Measurements from ENCODE around the gene KIAA0408. TPM values are rescaled to one million over a fixed set of nuclear protein-coding genes. Genes with fewer than 3 reads are reported as not detected.
"Not testable (repeated sequence)": the region's sequence is repeated elsewhere in the genome, so short reads cannot be mapped to it uniquely, and the experiment has no call there.

Gene KIAA0408
- total and polyA plus RNA-seq, 7 donors: 4.4 to 48.0 (median 18.8) TPM

DNA sequence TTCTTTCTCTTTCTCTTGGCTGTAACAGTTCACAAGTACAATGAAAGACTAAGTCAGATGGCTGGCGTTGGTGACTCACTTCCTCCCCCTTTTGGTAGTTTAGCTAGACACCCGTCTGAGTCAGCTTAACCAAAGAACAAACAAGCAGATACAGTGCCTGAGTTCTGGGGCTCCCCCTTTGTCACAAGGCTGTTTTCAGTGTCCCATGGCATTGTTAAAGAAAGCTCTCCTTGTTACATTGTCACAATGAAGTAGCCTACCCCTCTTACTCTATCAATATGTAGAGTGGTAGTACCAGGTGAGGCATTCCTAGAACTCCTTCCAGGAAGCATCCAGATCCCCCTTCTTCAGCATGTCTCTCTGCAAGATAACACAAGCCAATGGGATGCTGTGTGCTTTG lies 38.6 kb downstream of the KIAA0408 start:
- H3K9me3 ChIP-seq: no peaks in the 10 kb centered on the region
- no peak overlapping the region for H3K27ac ChIP-seq
- 2 to 4% (median 2%) methylated on average over 2 of the region's 2 CpGs for WGBS, 3 donors
- H3K36me3 ChIP-seq (ENCODE audit: insufficient read depth in 1 of 2, low read depth in 1 of 2): no peaks in the 10 kb centered on the region
- DNase-seq (peak in 1 of 2 donors; percentile 25), ATAC-seq (peak; percentile 90 to 98 (median 98))
- H3K4me3 ChIP-seq: no peak overlapping the region
- intact Hi-C loops (cut with DNase I): loop anchor here in 1 of 2 donors (5.0 to 10.0 kb wide), 2 partner anchors 78 to 116 kb away; partner anchors contain the start of gene ECHDC1
- no peaks in the 10 kb centered on the region for H3K27me3 ChIP-seq (ENCODE audit: insufficient read depth in 3 of 3, low read length in 2 of 3)
- H3K4me1 ChIP-seq: peaks cover 7% of the 10 kb centered on the region
- TF ChIP-seq, protein P1, sequence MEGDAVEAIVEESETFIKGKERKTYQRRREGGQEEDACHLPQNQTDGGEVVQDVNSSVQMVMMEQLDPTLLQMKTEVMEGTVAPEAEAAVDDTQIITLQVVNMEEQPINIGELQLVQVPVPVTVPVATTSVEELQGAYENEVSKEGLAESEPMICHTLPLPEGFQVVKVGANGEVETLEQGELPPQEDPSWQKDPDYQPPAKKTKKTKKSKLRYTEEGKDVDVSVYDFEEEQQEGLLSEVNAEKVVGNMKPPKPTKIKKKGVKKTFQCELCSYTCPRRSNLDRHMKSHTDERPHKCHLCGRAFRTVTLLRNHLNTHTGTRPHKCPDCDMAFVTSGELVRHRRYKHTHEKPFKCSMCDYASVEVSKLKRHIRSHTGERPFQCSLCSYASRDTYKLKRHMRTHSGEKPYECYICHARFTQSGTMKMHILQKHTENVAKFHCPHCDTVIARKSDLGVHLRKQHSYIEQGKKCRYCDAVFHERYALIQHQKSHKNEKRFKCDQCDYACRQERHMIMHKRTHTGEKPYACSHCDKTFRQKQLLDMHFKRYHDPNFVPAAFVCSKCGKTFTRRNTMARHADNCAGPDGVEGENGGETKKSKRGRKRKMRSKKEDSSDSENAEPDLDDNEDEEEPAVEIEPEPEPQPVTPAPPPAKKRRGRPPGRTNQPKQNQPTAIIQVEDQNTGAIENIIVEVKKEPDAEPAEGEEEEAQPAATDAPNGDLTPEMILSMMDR (IDR thresholded peaks at IDR 0.05): peak; percentile 33

DNA sequence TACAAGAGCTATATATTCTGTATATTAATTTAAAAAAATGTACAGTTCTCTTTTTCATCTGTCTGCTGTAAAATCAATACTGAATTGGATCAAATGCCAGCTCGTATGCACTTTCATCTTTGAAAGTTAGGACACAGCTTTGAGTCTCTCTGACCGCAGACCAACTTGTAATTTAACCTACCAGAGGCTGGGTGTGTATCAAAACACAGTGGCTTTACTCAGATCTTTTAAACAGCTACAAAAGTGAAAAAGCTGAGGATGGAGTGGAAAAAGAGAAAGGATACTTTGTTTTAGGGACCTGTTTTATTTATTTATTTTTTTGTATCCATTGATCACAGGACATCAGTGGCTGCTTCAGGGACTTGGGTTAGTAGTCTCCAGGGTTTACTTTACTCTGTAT lies 44.1 kb downstream of the KIAA0408 start:
- H3K27ac ChIP-seq: no peak overlapping the region
- DNase-seq (no peak), ATAC-seq (no peak)
- 51 to 75% (median 57%) methylated on average over 2 of the region's 2 CpGs for WGBS, 3 donors
- TF ChIP-seq, protein P1 (IDR thresholded peaks at IDR 0.05): no peak
- no peaks in the 10 kb centered on the region for H3K9me3 ChIP-seq
- no peaks in the 10 kb centered on the region for H3K4me1 ChIP-seq
- H3K27me3 ChIP-seq (ENCODE audit: insufficient read depth in 3 of 3, low read length in 2 of 3): no peaks in the 10 kb centered on the region
- H3K4me3 ChIP-seq: no peak overlapping the region
- intact Hi-C loops (cut with DNase I): no loop called here
- no peaks in the 10 kb centered on the region for H3K36me3 ChIP-seq (ENCODE audit: insufficient read depth in 1 of 2, low read depth in 1 of 2)

- H3K27me3 ChIP-seq (ENCODE audit: insufficient read depth in 3 of 3, low read length in 2 of 3); H3K4me3 ChIP-seq; H3K9me3 ChIP-seq; ATAC-seq; DNase-seq; H3K36me3 ChIP-seq (ENCODE audit: insufficient read depth in 1 of 2, low read depth in 1 of 2); H3K4me1 ChIP-seq; H3K27ac ChIP-seq; intact Hi-C loops (cut with DNase I): not testable (repeated sequence)
- 69 to 79% (median 75%) methylated on average over 4 of the region's 4 CpGs for WGBS, 3 donors
Observed at GRCh38 chr6:127413123-127413522, 46.1 kb downstream of the KIAA0408 start.

DNA sequence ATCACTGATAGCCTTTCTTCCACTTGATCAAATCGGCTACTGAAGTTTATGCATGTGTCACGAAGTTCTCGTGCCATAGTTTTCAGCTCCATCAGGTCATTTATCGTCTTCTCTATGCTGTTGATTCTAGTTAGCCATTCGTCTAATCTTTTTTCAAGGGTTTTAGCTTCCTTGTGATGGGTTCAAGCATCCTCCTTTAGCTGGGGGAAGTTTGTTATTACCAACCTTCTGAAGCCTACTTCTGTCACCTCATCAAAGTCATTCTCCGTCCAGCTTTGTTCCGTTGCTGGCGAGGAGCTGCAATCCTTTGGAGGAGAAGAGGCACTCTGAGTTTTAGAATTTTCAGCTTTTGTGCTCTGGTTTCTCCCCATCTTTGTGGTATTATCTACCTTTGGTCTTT lies 47.2 kb downstream of the KIAA0408 start:
- H3K4me3 ChIP-seq; intact Hi-C loops (cut with DNase I); ATAC-seq; H3K27me3 ChIP-seq (ENCODE audit: insufficient read depth in 3 of 3, low read length in 2 of 3); H3K4me1 ChIP-seq; H3K9me3 ChIP-seq; H3K36me3 ChIP-seq (ENCODE audit: insufficient read depth in 1 of 2, low read depth in 1 of 2); H3K27ac ChIP-seq; DNase-seq: not testable (repeated sequence)
- WGBS, 3 donors: 96 to 98% (median 96%) methylated on average over 8 of the region's 8 CpGs

Other genes with a start within 250 kb of the KIAA0408 start
- 10 to 100 TPM; 64.3 to 80.9 (median 73.7) TPM for gene RNF146, start 192.5 kb downstream of the KIAA0408 start, total RNA-seq
- gene RNF146, start 192.5 kb downstream of the KIAA0408 start, polyA plus RNA-seq: 10 to 100 TPM; 15.9 to 81.5 (median 49.7) TPM
- gene ECHDC1, start 115.8 kb downstream of the KIAA0408 start, total RNA-seq: 10 to 100 TPM; 29.9 to 36.9 (median 33.5) TPM
- gene ECHDC1, start 115.8 kb downstream of the KIAA0408 start, polyA plus RNA-seq: 10 to 100 TPM; 31.2 to 70.6 (median 48.4) TPM
- not detected for gene C6orf58, start 117.8 kb upstream of the KIAA0408 start, total RNA-seq
- not detected for gene C6orf58, start 117.8 kb upstream of the KIAA0408 start, polyA plus RNA-seq